Measurements from ENCODE around the gene THRB.

The THRB gene

DNA sequence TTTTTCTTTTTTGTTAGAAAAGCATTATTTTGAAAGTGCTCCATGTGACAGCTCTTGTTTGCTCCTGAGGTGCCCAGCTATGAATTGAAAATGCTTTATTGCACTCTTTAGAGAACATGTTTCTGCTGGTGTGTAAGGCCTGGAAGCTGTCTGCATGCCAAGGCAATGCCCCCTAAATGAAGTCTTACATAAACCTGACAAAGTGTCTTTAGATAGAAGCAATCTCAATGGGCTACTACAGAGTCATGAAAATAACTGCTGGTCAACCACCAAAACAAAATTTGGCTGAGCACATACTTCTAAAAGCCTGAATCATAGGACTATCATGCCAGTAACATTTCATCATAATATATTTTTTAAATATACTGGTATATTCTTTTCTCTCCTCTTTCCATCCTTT, 178.7 kb downstream of the THRB start:
- no peak overlapping the region for H2AFZ ChIP-seq (ENCODE audit: low read length)
- H3K4me1 ChIP-seq (ENCODE audit: insufficient read depth, low read length, poor library complexity, severe bottlenecking), result no peaks in the 10 kb centered on the region
- H3F3A ChIP-seq (ENCODE audit: low read depth), result no peaks in the 10 kb centered on the region
- no peaks in the 10 kb centered on the region for H3K36me3 ChIP-seq (ENCODE audit: insufficient read depth, low read length)
- no peak overlapping the region for H3K9ac ChIP-seq (ENCODE audit: low read depth, low read length, poor library complexity, severe bottlenecking)
- H3K79me2 ChIP-seq (ENCODE audit: insufficient read depth, low read length), result no peaks in the 10 kb centered on the region
- TF ChIP-seq, protein P1, sequence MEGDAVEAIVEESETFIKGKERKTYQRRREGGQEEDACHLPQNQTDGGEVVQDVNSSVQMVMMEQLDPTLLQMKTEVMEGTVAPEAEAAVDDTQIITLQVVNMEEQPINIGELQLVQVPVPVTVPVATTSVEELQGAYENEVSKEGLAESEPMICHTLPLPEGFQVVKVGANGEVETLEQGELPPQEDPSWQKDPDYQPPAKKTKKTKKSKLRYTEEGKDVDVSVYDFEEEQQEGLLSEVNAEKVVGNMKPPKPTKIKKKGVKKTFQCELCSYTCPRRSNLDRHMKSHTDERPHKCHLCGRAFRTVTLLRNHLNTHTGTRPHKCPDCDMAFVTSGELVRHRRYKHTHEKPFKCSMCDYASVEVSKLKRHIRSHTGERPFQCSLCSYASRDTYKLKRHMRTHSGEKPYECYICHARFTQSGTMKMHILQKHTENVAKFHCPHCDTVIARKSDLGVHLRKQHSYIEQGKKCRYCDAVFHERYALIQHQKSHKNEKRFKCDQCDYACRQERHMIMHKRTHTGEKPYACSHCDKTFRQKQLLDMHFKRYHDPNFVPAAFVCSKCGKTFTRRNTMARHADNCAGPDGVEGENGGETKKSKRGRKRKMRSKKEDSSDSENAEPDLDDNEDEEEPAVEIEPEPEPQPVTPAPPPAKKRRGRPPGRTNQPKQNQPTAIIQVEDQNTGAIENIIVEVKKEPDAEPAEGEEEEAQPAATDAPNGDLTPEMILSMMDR (conservative IDR thresholded peaks at IDR 0.05; ENCODE audit: low read length), result no peak
- no peak for TF ChIP-seq EZH2phosphoT487 (IDR thresholded peaks at IDR 0.05; ENCODE audit: borderline replicate concordance)
- H3K9me2 ChIP-seq (replicated peaks; ENCODE audit: low read depth, low read length), result no peaks in the 10 kb centered on the region
- H3K4me3 ChIP-seq (ENCODE audit: low read length, poor library complexity, severe bottlenecking), result no peak overlapping the region
- H3K27me3 ChIP-seq (ENCODE audit: insufficient read depth, low read length, poor library complexity, severe bottlenecking), result no peaks in the 10 kb centered on the region
- H3K9me3 ChIP-seq (ENCODE audit: insufficient read depth, low read depth, low read length), result no peaks in the 10 kb centered on the region
- no peaks in the 10 kb centered on the region for H4K20me1 ChIP-seq (ENCODE audit: insufficient read depth, low read length, poor library complexity, severe bottlenecking)
- H3K4me2 ChIP-seq (ENCODE audit: low read depth, low read length, poor library complexity, severe bottlenecking), result no peak overlapping the region

DNA sequence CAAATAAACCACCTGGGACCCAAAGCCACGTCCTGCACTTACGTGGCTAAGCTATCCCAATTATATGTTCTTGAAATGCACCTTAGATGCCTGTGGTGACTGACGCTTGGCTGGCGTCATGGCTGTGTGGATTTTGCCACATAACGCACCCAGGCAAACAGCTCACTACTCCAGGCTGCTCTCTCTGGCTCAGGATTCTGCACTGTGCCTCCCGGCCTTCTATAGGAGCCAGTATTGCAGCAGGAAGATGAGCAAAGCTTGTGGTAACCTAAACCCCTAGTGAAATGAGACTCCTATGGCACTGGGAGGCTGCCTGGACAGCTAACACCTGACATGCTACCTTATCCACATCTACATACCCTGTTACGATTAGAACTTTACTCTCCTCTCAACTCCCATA, 179.3 kb downstream of the THRB start:
- no peaks in the 10 kb centered on the region for H3K79me2 ChIP-seq (ENCODE audit: insufficient read depth, low read length)
- no peaks in the 10 kb centered on the region for H3K9me2 ChIP-seq (replicated peaks; ENCODE audit: low read depth, low read length)
- H3K4me2 ChIP-seq (ENCODE audit: low read depth, low read length, poor library complexity, severe bottlenecking), result no peak overlapping the region
- no peaks in the 10 kb centered on the region for H4K20me1 ChIP-seq (ENCODE audit: insufficient read depth, low read length, poor library complexity, severe bottlenecking)
- H3K4me3 ChIP-seq (ENCODE audit: low read length, poor library complexity, severe bottlenecking), result no peak overlapping the region
- H3K27me3 ChIP-seq (ENCODE audit: insufficient read depth, low read length, poor library complexity, severe bottlenecking), result no peaks in the 10 kb centered on the region
- TF ChIP-seq, protein P1 (conservative IDR thresholded peaks at IDR 0.05; ENCODE audit: low read length), result no peak
- no peaks in the 10 kb centered on the region for H3K36me3 ChIP-seq (ENCODE audit: insufficient read depth, low read length)
- H3K9me3 ChIP-seq (ENCODE audit: insufficient read depth, low read depth, low read length), result no peaks in the 10 kb centered on the region
- no peaks in the 10 kb centered on the region for H3F3A ChIP-seq (ENCODE audit: low read depth)
- H3K9ac ChIP-seq (ENCODE audit: low read depth, low read length, poor library complexity, severe bottlenecking), result no peak overlapping the region
- H3K4me1 ChIP-seq (ENCODE audit: insufficient read depth, low read length, poor library complexity, severe bottlenecking), result no peaks in the 10 kb centered on the region
- no peak overlapping the region for H2AFZ ChIP-seq (ENCODE audit: low read length)

DNA sequence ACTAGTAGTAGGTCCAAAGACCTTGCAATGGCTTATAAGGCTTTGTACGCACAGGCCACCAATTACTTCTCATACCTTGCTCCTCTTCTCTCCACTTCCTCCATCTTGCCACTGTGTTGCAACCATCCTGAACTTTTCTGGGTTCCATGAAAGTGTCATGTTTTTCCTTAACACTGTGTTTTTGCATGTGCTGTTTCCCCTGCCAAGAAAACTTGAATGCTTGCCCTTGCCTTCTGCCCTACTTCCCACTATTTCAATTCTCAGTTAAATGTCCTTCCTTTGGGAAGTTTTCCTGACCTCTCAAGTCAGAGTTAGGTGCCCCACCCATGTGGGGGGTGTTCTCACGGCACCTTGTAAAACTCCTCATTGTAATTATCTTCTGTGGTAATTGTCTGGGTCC, 182.8 kb downstream of the THRB start:
- Histone ChIP-seq H3K27me3 (ENCODE audit: insufficient read depth, low read length, poor library complexity, severe bottlenecking) (no peaks in the 10 kb centered on the region), H3K4me2 (ENCODE audit: low read depth, low read length, poor library complexity, severe bottlenecking) (no peak overlapping the region), H3K9ac (ENCODE audit: low read depth, low read length, poor library complexity, severe bottlenecking) (no peak overlapping the region), H3K79me2 (ENCODE audit: insufficient read depth, low read length) (no peaks in the 10 kb centered on the region), H3K9me2 (replicated peaks; ENCODE audit: low read depth, low read length) (no peaks in the 10 kb centered on the region), H3K4me3 (ENCODE audit: low read length, poor library complexity, severe bottlenecking) (no peak overlapping the region), H3K4me1 (ENCODE audit: insufficient read depth, low read length, poor library complexity, severe bottlenecking) (no peaks in the 10 kb centered on the region), H3F3A (ENCODE audit: low read depth) (no peaks in the 10 kb centered on the region), H2AFZ (ENCODE audit: low read length) (no peak overlapping the region), H3K9me3 (ENCODE audit: insufficient read depth, low read depth, low read length) (no peaks in the 10 kb centered on the region), H3K36me3 (ENCODE audit: insufficient read depth, low read length) (no peaks in the 10 kb centered on the region), H4K20me1 (ENCODE audit: insufficient read depth, low read length, poor library complexity, severe bottlenecking) (no peaks in the 10 kb centered on the region)
- TF ChIP-seq EZH2phosphoT487 (IDR thresholded peaks at IDR 0.05; ENCODE audit: borderline replicate concordance), result no peak
- TF ChIP-seq, protein P1 (conservative IDR thresholded peaks at IDR 0.05; ENCODE audit: low read length), result no peak

Data from Loucy (cell line).